Measurements from ENCODE around the gene PRR12. TPM values are rescaled to one million over a fixed set of nuclear protein-coding genes. Genes with fewer than 3 reads are reported as not detected.

Gene PRR12
- total RNA-seq, 1 experiment from 2014 or later = 22.9 TPM

- TF ChIP-seq CTCF (IDR thresholded peaks at IDR 0.05) (no peak; the same call in 1 of the 2 replicates), POLR2AphosphoS5 (IDR thresholded peaks at IDR 0.05; ENCODE audit: low read depth, low read length) (no peak), REST (IDR thresholded peaks at IDR 0.05; ENCODE audit: insufficient read depth in 1 of 2, low read depth in 2 of 2, low read length in 1 of 2) (no peak), SIN3A (IDR thresholded peaks at IDR 0.05; ENCODE audit: borderline replicate concordance, insufficient read depth, low read depth, low read length) (no peak), TCF7L2 (IDR thresholded peaks at IDR 0.05; ENCODE audit: low read depth, low read length) (no peak)
- ChIA-PET POLR2A (no interaction called here), CTCF (no interaction called here)
- DNase-seq (ENCODE audit: low read depth, low spot score) (no peak), ATAC-seq (no peak)
- Histone ChIP-seq H3K27me3 (ENCODE audit: control insufficient read depth, insufficient read depth, low read length) (no peaks in the 10 kb centered on the region), H3K4me3 (ENCODE audit: low read depth in 2 of 2, low read length in 2 of 2) (no peak overlapping the region), H3K4me1 (ENCODE audit: control insufficient read depth, insufficient read depth, low read length) (peaks cover 8% of the 10 kb centered on the region), H3K9me3 (ENCODE audit: control insufficient read depth, insufficient read depth, low read depth, low read length) (no peaks in the 10 kb centered on the region), H3K27ac (ENCODE audit: low read length) (no peak overlapping the region), H3K36me3 (ENCODE audit: control insufficient read depth, insufficient read depth, low read length) (no peaks in the 10 kb centered on the region; the same call in 1 of the 2 replicates)
- in situ Hi-C loops (cut with HindIII; ENCODE audit: low pct_unique_long_range_greater_than_20kb, low sequenced_read_pairs) = no loop called here
- intact Hi-C loops (cut with micrococcal nuclease; ENCODE audit: unreplicated experiment) = no loop called here
- BruUV-seq (replicated peaks) = no TSS peak
Measured at GRCh38 chr19:49596954-49597702, 6.1 kb downstream of the PRR12 start.

- Histone ChIP-seq H3K36me3 (ENCODE audit: control insufficient read depth, insufficient read depth, low read length) (no peaks in the 10 kb centered on the region), H3K4me3 (ENCODE audit: low read depth in 2 of 2, low read length in 2 of 2) (no peak overlapping the region), H3K27ac (ENCODE audit: low read length) (no peak overlapping the region), H3K9me3 (ENCODE audit: control insufficient read depth, insufficient read depth, low read depth, low read length) (no peaks in the 10 kb centered on the region), H3K27me3 (ENCODE audit: control insufficient read depth, insufficient read depth, low read length) (no peaks in the 10 kb centered on the region), H3K4me1 (ENCODE audit: control insufficient read depth, insufficient read depth, low read length) (peaks cover 8% of the 10 kb centered on the region)
- ChIA-PET CTCF (no interaction called here), POLR2A (no interaction called here)
- intact Hi-C loops (cut with micrococcal nuclease; ENCODE audit: unreplicated experiment) (no loop called here), in situ Hi-C loops (cut with HindIII; ENCODE audit: low pct_unique_long_range_greater_than_20kb, low sequenced_read_pairs) (no loop called here)
- no peak for DNase-seq (ENCODE audit: low read depth, low spot score)
- TF ChIP-seq SIN3A (IDR thresholded peaks at IDR 0.05; ENCODE audit: borderline replicate concordance, insufficient read depth, low read depth, low read length) (no peak), REST (IDR thresholded peaks at IDR 0.05; ENCODE audit: insufficient read depth in 1 of 2, low read depth in 2 of 2, low read length in 1 of 2) (no peak), POLR2AphosphoS5 (IDR thresholded peaks at IDR 0.05; ENCODE audit: low read depth, low read length) (no peak), CTCF (IDR thresholded peaks at IDR 0.05) (no peak), TCF7L2 (IDR thresholded peaks at IDR 0.05; ENCODE audit: low read depth, low read length) (no peak)
- ATAC-seq = no peak
- BruUV-seq (replicated peaks) = no TSS peak
Measured at GRCh38 chr19:49597703-49597974, 6.7 kb downstream of the PRR12 start.
